GM23338 (cell line): Measurements from ENCODE around the gene ATP9B. TPM values are rescaled to one million over a fixed set of nuclear protein-coding genes. Genes with fewer than 3 reads are reported as not detected.

ENCODE experiments used
- ATAC-seq: fragments of 200-7000 bp; cut with Tn5 transposase; 3 replicates; pipeline ENCODE4 v1.9.1; 2020
- DNase-seq: peaks from one replicate; pipeline ENCODE4 v3.0.0-alpha.2; 2015; ENCODE audit warnings: low spot score
- H2AFZ ChIP-seq: fragments of 200-600 bp; sonication (generic); 2 replicates; pipeline ENCODE4 v1.8.0; 2016; ENCODE audit warnings: antibody characterized with exemption, mild to moderate bottlenecking, moderate library complexity
- H3F3A ChIP-seq: fragments of 200-600 bp; sonication (generic); replicated peaks from 2 replicates; pipeline ENCODE4 v1.8.0; 2017; ENCODE audit warnings: antibody characterized with exemption, mixed run types, low read depth
- H3K27ac ChIP-seq: fragments of 200-600 bp; sonication (generic); 2 replicates; pipeline ENCODE4 v1.6.1; 2016; ENCODE audit warnings: low read depth
- H3K27me3 ChIP-seq: fragments of 200-600 bp; sonication (generic); 2 replicates; pipeline ENCODE4 v1.8.0; 2016; ENCODE audit warnings: mild to moderate bottlenecking, mixed run types, moderate library complexity; ENCODE audit not compliant: insufficient read depth
- H3K36me3 ChIP-seq: fragments of 200-600 bp; sonication (generic); 2 replicates; pipeline ENCODE4 v1.8.0; 2016; ENCODE audit warnings: mild to moderate bottlenecking; ENCODE audit not compliant: insufficient read depth
- H3K4me1 ChIP-seq: fragments of 200-600 bp; sonication (generic); 2 replicates; pipeline ENCODE4 v1.8.0; 2016; ENCODE audit warnings: mild to moderate bottlenecking, moderate library complexity; ENCODE audit not compliant: insufficient read depth
- H3K4me2 ChIP-seq: fragments of 200-600 bp; sonication (generic); 2 replicates; pipeline ENCODE4 v1.7.1; 2017; ENCODE audit warnings: mixed run types
- H3K4me3 ChIP-seq: fragments of 200-600 bp; sonication (generic); 2 replicates; pipeline ENCODE4 v1.6.1; 2016; ENCODE audit warnings: mixed run types
- H3K79me2 ChIP-seq: fragments of 200-600 bp; sonication (generic); replicated peaks from 2 replicates; pipeline ENCODE4 v1.8.0; 2017; ENCODE audit warnings: mild to moderate bottlenecking; ENCODE audit not compliant: insufficient read depth
- H3K9me2 ChIP-seq: fragments of 200-600 bp; sonication (generic); 2 replicates; pipeline ENCODE4 v1.8.0; 2017; ENCODE audit not compliant: insufficient read depth
- H4K20me1 ChIP-seq: fragments of 200-600 bp; sonication (generic); replicated peaks from 2 replicates; pipeline ENCODE4 v1.8.0; 2017; ENCODE audit warnings: mild to moderate bottlenecking; ENCODE audit not compliant: insufficient read depth
- H3K27ac Mint-ChIP-seq: 2 replicates; pipeline ENCODE4 v1.8.0; 2020; ENCODE audit warnings: inconsistent platforms, mild to moderate bottlenecking, moderate library complexity, mixed read lengths
- H3K27me3 Mint-ChIP-seq: 3 replicates; pipeline ENCODE4 v1.8.0; 2022; ENCODE audit warnings: low read depth, mild to moderate bottlenecking, moderate library complexity, mixed read lengths, inconsistent platforms; ENCODE audit not compliant: insufficient read depth, poor library complexity
- H3K36me3 Mint-ChIP-seq: 3 replicates; pipeline ENCODE4 v1.8.0; 2021; ENCODE audit warnings: low read depth, mild to moderate bottlenecking, inconsistent platforms, moderate library complexity, mixed read lengths
- H3K4me1 Mint-ChIP-seq: 3 replicates; pipeline ENCODE4 v1.8.0; 2020; ENCODE audit warnings: mild to moderate bottlenecking, inconsistent platforms, mixed read lengths
- H3K4me3 Mint-ChIP-seq: 3 replicates; pipeline ENCODE4 v1.8.0; 2021; ENCODE audit warnings: moderate library complexity, mild to moderate bottlenecking, inconsistent platforms, mixed read lengths
- H3K9me3 Mint-ChIP-seq: 3 replicates; pipeline ENCODE4 v1.8.0; 2020; ENCODE audit warnings: moderate library complexity, mild to moderate bottlenecking, inconsistent platforms, mixed read lengths
- CREB1 ChIP-seq: fragments of 250-450 bp; sonication (Bioruptor Pico); IDR thresholded peaks from 2 replicates; pipeline ENCODE4 v1.5.0; 2020; ENCODE audit warnings: low read depth, mild to moderate bottlenecking, moderate library complexity
- CTCF ChIP-seq, 2 experiments: fragments of 200-600 bp in 1 of 2; sonication (generic) in 1 of 2; conservative IDR thresholded peaks; 2 replicates each; pipeline versions ENCODE4 v1.5.1 to v1.6.1; 2016 to 2017; ENCODE audit warnings: antibody characterized with exemption in 2 of 2, low read depth in 2 of 2, mild to moderate bottlenecking in 2 of 2, moderate library complexity in 1 of 2
- ETS1 ChIP-seq: IDR thresholded peaks from 2 replicates; pipeline ENCODE4 v1.6.1; 2016; ENCODE audit warnings: antibody characterized with exemption
- EZH2 ChIP-seq: fragments of 200-600 bp; sonication (generic); IDR thresholded peaks from one replicate; pipeline ENCODE4 v1.8.0; 2017; ENCODE audit warnings: antibody characterized with exemption, mild to moderate bottlenecking, low read depth; ENCODE audit not compliant: unreplicated experiment
- EZH2phosphoT487 ChIP-seq: fragments of 200-600 bp; sonication (generic); IDR thresholded peaks from one replicate; pipeline ENCODE4 v1.8.1; 2018; ENCODE audit warnings: antibody characterized with exemption; ENCODE audit not compliant: unreplicated experiment
- JUNB ChIP-seq: IDR thresholded peaks from one replicate; pipeline ENCODE4 v1.6.1; 2016; ENCODE audit warnings: antibody characterized with exemption; ENCODE audit not compliant: unreplicated experiment
- NANOG ChIP-seq: IDR thresholded peaks from 2 replicates; pipeline ENCODE4 v1.6.1; 2016; ENCODE audit warnings: antibody characterized with exemption, borderline replicate concordance
- POLR2AphosphoS5 ChIP-seq: IDR thresholded peaks from 2 replicates; pipeline ENCODE4 v1.6.1; 2016; ENCODE audit warnings: antibody characterized with exemption, low read depth
- REST ChIP-seq: IDR thresholded peaks from one replicate; pipeline ENCODE4 v1.6.1; 2018; ENCODE audit warnings: antibody characterized with exemption; ENCODE audit not compliant: unreplicated experiment
- STAT1 ChIP-seq: IDR thresholded peaks from one replicate; pipeline ENCODE4 v1.6.1; 2016; ENCODE audit warnings: antibody characterized with exemption; ENCODE audit not compliant: unreplicated experiment
- ZNF114 ChIP-seq: fragments of 250-450 bp; sonication (Bioruptor Pico); IDR thresholded peaks from 2 replicates; pipeline ENCODE4 v1.5.0; 2020; ENCODE audit warnings: mild to moderate bottlenecking, moderate library complexity
- ZNF331 ChIP-seq: fragments of 250-450 bp; sonication (Bioruptor Pico); IDR thresholded peaks from 2 replicates; pipeline ENCODE4 v1.5.0; 2020; ENCODE audit warnings: low read depth, mild to moderate bottlenecking, moderate library complexity
- ZNF462 ChIP-seq: fragments of 250-450 bp; sonication (Bioruptor Pico); IDR thresholded peaks from 2 replicates; pipeline ENCODE4 v1.5.0; 2020; ENCODE audit warnings: mild to moderate bottlenecking, moderate library complexity
- polyA plus RNA-seq: library from polyadenylated mRNA; unstranded; fragments of >200 nt; fragmentation: Nextera tagmentation; extraction: Ambion mirVana; gene quantifications from 2 replicates; pipeline ENCODE4 v1.2.1, GENCODE V29; 2016
- total RNA-seq: library from RNA; depleted of rRNA; stranded (reverse); fragments of >200 nt; shearing (Covaris generic); gene quantifications from 2 replicates; pipeline ENCODE4 v1.2.3, GENCODE V29; 2014

Gene ATP9B
- total and polyA plus RNA-seq, 2 experiments from 2014 or later = 14.2 to 25.6 TPM

GRCh38 chr18:79386547-79386946, 317.4 kb downstream of the ATP9B start:
- Histone ChIP-seq H4K20me1 (no peaks in the 10 kb centered on the region), H3F3A (no peaks in the 10 kb centered on the region), H3K79me2 (no peaks in the 10 kb centered on the region), H3K4me3 (no peak overlapping the region), H3K27me3 (peaks cover 24% of the 10 kb centered on the region), H2AFZ (no peak overlapping the region), H3K9me2 (no peaks in the 10 kb centered on the region), H3K4me2 (no peak overlapping the region), H3K27ac (no peak overlapping the region), H3K36me3 (no peaks in the 10 kb centered on the region), H3K4me1 (no peaks in the 10 kb centered on the region)
- Mint-ChIP-seq H3K9me3 (no peaks in the 10 kb centered on the region; the same call in 2 of the 3 replicates), H3K36me3 (no peaks in the 10 kb centered on the region), H3K27ac (no peak overlapping the region), H3K4me1 (peaks cover 7% of the 10 kb centered on the region; the same call in 2 of the 3 replicates), H3K27me3 (peaks cover 23% of the 10 kb centered on the region), H3K4me3 (no peak overlapping the region)
- DNase-seq (no peak), ATAC-seq (no peak)
- TF ChIP-seq POLR2AphosphoS5 (no peak), CREB1 (no peak), ZNF462 (no peak), ZNF331 (CRISPR knock-in tag) (no peak), EZH2phosphoT487 (no peak), JUNB (no peak), CTCF (conservative IDR thresholded peaks at IDR 0.05; ENCODE audit: low read depth in 2 of 2) (no peak), EZH2 (no peak), ETS1 (no peak), NANOG (no peak), REST (no peak), ZNF114 (no peak), STAT1 (no peak)
